H9 (cell line): ENCODE results near the gene USP43. TPM values are rescaled to one million over a fixed set of nuclear protein-coding genes. Genes with fewer than 3 reads are reported as not detected.

ENCODE experiments used
- DNase-seq: peaks from one replicate; pipeline ENCODE4 v3.0.0-alpha.2; 2017
- H2AFZ ChIP-seq: one replicate; pipeline ENCODE4 v1.6.1; 2013; ENCODE audit warnings: mild to moderate bottlenecking, low read length, control low read depth, moderate library complexity
- H2AK5ac ChIP-seq: 2 replicates; pipeline ENCODE4 v1.6.1; 2013; ENCODE audit warnings: low read length, control low read depth, mixed read lengths; ENCODE audit not compliant: insufficient read length
- H2BK120ac ChIP-seq: one replicate; pipeline ENCODE4 v1.6.1; 2013; ENCODE audit warnings: low read depth, mild to moderate bottlenecking, low read length, control low read depth, inconsistent platforms; ENCODE audit not compliant: poor library complexity, severe bottlenecking
- H2BK12ac ChIP-seq: 2 replicates; pipeline ENCODE4 v1.6.1; 2013; ENCODE audit warnings: low read length, control low read depth, mixed read lengths, low read depth; ENCODE audit not compliant: insufficient read length
- H2BK15ac ChIP-seq: 2 replicates; pipeline ENCODE4 v1.6.1; 2013; ENCODE audit warnings: low read depth, low read length, control low read depth
- H2BK20ac ChIP-seq: one replicate; pipeline ENCODE4 v1.6.1; 2013; ENCODE audit warnings: low read depth, mild to moderate bottlenecking, low read length, control low read depth, inconsistent platforms; ENCODE audit not compliant: poor library complexity, severe bottlenecking
- H2BK5ac ChIP-seq: 2 replicates; pipeline ENCODE4 v1.6.1; 2013; ENCODE audit warnings: low read length, control low read depth, mixed read lengths; ENCODE audit not compliant: insufficient read length
- H3K14ac ChIP-seq: 2 replicates; pipeline ENCODE4 v1.6.1; 2013; ENCODE audit warnings: low read length, control low read depth; ENCODE audit not compliant: insufficient read depth
- H3K18ac ChIP-seq: 2 replicates; pipeline ENCODE4 v1.6.1; 2013; ENCODE audit warnings: low read depth, mild to moderate bottlenecking, mixed read lengths, low read length, control low read depth; ENCODE audit not compliant: insufficient read length
- H3K23ac ChIP-seq: 2 replicates; pipeline ENCODE4 v1.6.1; 2013; ENCODE audit warnings: low read length, control low read depth, mixed read lengths, low read depth; ENCODE audit not compliant: insufficient read length
- H3K23me2 ChIP-seq: 2 replicates; pipeline ENCODE4 v1.6.1; 2013; ENCODE audit warnings: low read depth, mild to moderate bottlenecking, mixed read lengths, low read length, control low read depth; ENCODE audit not compliant: insufficient read length, poor library complexity, severe bottlenecking
- H3K27ac ChIP-seq: 2 replicates; pipeline ENCODE4 v1.5.1; 2013; ENCODE audit warnings: low read length, control low read depth, mixed read lengths, low read depth; ENCODE audit not compliant: insufficient read length
- H3K27me3 ChIP-seq: 2 replicates; pipeline ENCODE4 v1.6.1; 2013; ENCODE audit warnings: low read length, control low read depth, inconsistent platforms; ENCODE audit not compliant: insufficient read depth
- H3K4ac ChIP-seq: 2 replicates; pipeline ENCODE4 v1.6.1; 2013; ENCODE audit warnings: low read depth, mild to moderate bottlenecking, control low read depth, inconsistent platforms, low read length, moderate library complexity
- H3K4me1 ChIP-seq: 2 replicates; pipeline ENCODE4 v1.6.1; 2013; ENCODE audit warnings: low read length, control low read depth, inconsistent platforms; ENCODE audit not compliant: insufficient read depth
- H3K4me2 ChIP-seq: 2 replicates; pipeline ENCODE4 v1.6.1; 2013; ENCODE audit warnings: low read length, control low read depth, mixed read lengths; ENCODE audit not compliant: insufficient read length, insufficient read depth
- H3K56ac ChIP-seq: 2 replicates; pipeline ENCODE4 v1.6.1; 2013; ENCODE audit warnings: low read depth, mild to moderate bottlenecking, mixed read lengths, low read length, control low read depth; ENCODE audit not compliant: insufficient read length
- H3K79me1 ChIP-seq: 2 replicates; pipeline ENCODE4 v1.6.1; 2013; ENCODE audit warnings: low read depth, mild to moderate bottlenecking, moderate library complexity, low read length, control low read depth, inconsistent platforms; ENCODE audit not compliant: insufficient read depth, poor library complexity, severe bottlenecking
- H3K79me2 ChIP-seq: 2 replicates; pipeline ENCODE4 v1.6.1; 2013; ENCODE audit warnings: low read length, control low read depth, inconsistent platforms; ENCODE audit not compliant: insufficient read depth
- H3K9ac ChIP-seq: 2 replicates; pipeline ENCODE4 v1.6.1; 2013; ENCODE audit warnings: low read length, control low read depth, mixed read lengths; ENCODE audit not compliant: insufficient read length; ENCODE audit errors: extremely low read depth
- H3K9me3 ChIP-seq: one replicate; pipeline ENCODE4 v1.6.1; 2013; ENCODE audit warnings: low read depth, low read length, inconsistent platforms; ENCODE audit not compliant: control insufficient read depth
- H3T11ph ChIP-seq: one replicate; pipeline ENCODE4 v1.6.1; 2013; ENCODE audit warnings: mild to moderate bottlenecking, low read length, control low read depth, inconsistent platforms
- H4K20me1 ChIP-seq: one replicate; pipeline ENCODE4 v1.6.1; 2013; ENCODE audit not compliant: control insufficient read depth, insufficient read length, insufficient read depth
- H4K5ac ChIP-seq: 2 replicates; pipeline ENCODE4 v1.6.1; 2013; ENCODE audit warnings: low read depth, mild to moderate bottlenecking, mixed read lengths, low read length, control low read depth; ENCODE audit not compliant: insufficient read length
- H4K8ac ChIP-seq: replicated peaks from 2 replicates; pipeline ENCODE4 v1.6.1; 2013; ENCODE audit warnings: low read length, control low read depth, mixed read lengths, low read depth; ENCODE audit not compliant: insufficient read length
- H4K91ac ChIP-seq: 2 replicates; pipeline ENCODE4 v1.6.1; 2013; ENCODE audit warnings: low read depth, mild to moderate bottlenecking, moderate library complexity, mixed read lengths, low read length, control low read depth; ENCODE audit not compliant: insufficient read length
- H3K27ac Mint-ChIP-seq, 3 experiments: 2 replicates in 2 of 3; 3 replicates in 1 of 3; pipeline ENCODE4 v1.8.0; 2020 to 2021; ENCODE audit warnings: mixed read lengths in 3 of 3, mild to moderate bottlenecking in 1 of 3, moderate library complexity in 1 of 3
- H3K27me3 Mint-ChIP-seq: 2 replicates; pipeline ENCODE4 v1.8.0; 2021; ENCODE audit warnings: low read depth, mild to moderate bottlenecking, moderate library complexity, mixed read lengths
- H3K36me3 Mint-ChIP-seq, 3 experiments: 2 replicates in 2 of 3; 3 replicates in 1 of 3; pipeline ENCODE4 v1.8.0; 2020 to 2021; ENCODE audit warnings: low read depth in 3 of 3, mixed read lengths in 3 of 3; ENCODE audit not compliant: insufficient read depth in 1 of 3
- H3K4me1 Mint-ChIP-seq, 2 experiments: 2 replicates each; pipeline ENCODE4 v1.8.0; 2020; ENCODE audit warnings: mixed read lengths in 2 of 2
- H3K4me3 Mint-ChIP-seq, 2 experiments: 2 replicates in 1 of 2; 3 replicates in 1 of 2; pipeline ENCODE4 v1.8.0; 2020 to 2021; ENCODE audit warnings: mild to moderate bottlenecking in 2 of 2, mixed read lengths in 2 of 2, moderate library complexity in 1 of 2
- H3K9me3 Mint-ChIP-seq, 2 experiments: 2 replicates in 1 of 2; 3 replicates in 1 of 2; pipeline ENCODE4 v1.8.0; 2020; ENCODE audit warnings: mild to moderate bottlenecking in 2 of 2, mixed read lengths in 2 of 2, moderate library complexity in 1 of 2
- WGBS: extraction: QIAGEN DNeasy Blood & Tissue Kit; methylation state at CpG from one replicate; pipeline ENCODE4 v1.1.7; 2013; ENCODE audit warnings: missing lambda C conversion rate, low lambda C conversion rate, mixed read lengths; ENCODE audit not compliant: insufficient read length; ENCODE audit errors: extremely low coverage; 5-methylcytosine and 5-hydroxymethylcytosine counted together
- total RNA-seq: library from RNA; stranded (reverse); gene quantifications from 2 replicates; pipeline ENCODE4 v1.2.1, GENCODE V29; 2021
- TF ChIP-seq, protein P1 (sequence below): fragments of 200-600 bp; sonication (generic); conservative IDR thresholded peaks from 3 replicates; pipeline ENCODE4 v1.8.0; 2021; ENCODE audit warnings: antibody characterized with exemption, mild to moderate bottlenecking

Gene USP43
- total RNA-seq, 1 experiment from 2014 or later, result 5.2 TPM

DNA sequence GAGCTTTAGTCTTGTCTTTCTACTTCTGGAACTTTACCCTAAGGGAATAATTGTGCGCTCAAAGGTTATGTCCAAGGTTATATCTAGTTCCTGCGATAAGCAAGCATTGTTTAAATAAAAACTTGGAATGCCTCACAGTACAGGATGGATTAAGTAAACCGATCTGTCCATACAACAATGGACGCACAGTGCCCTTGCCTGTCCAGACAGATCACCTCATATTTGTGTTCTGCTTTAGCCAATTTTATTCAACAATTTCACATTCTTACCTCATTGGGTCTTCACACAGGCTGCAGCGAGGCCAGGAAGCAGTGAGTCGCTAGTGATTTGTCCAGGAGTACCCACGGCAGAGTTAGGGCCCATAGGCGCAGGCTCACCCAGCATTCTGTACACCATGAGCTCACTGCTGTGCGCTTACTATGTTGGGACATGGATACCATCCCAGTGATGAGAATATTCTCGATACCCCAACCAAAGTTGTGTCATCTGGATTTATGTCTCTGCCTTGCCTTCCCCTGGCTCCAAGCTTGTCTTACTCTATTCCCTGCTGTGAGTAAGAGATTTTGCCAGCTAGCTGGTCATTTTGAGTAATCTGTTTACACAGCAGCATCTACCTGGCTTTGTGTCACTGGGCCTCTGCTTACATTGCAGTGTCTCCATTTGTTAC, 39.8 kb downstream of the USP43 start:
- Mint-ChIP-seq H3K4me3 (no peak overlapping the region), H3K36me3 (peaks cover 13 to 58% (median 38%) of the 10 kb centered on the region in 3 experiments), H3K9me3 (peaks cover 6 to 7% of the 10 kb centered on the region in 2 experiments; a peak in 4 of 5 replicates), H3K27me3 (no peaks in the 10 kb centered on the region), H3K27ac (no peak overlapping the region), H3K4me1 (no peaks in the 10 kb centered on the region)
- no peak for DNase-seq
- no peak overlapping the region for H2BK120ac ChIP-seq
- no peak overlapping the region for H3K18ac ChIP-seq
- no peak overlapping the region for H3T11ph ChIP-seq
- peaks cover 6% of the 10 kb centered on the region for H3K9me3 ChIP-seq
- H3K4me1 ChIP-seq, result no peaks in the 10 kb centered on the region
- no peak overlapping the region for H2BK12ac ChIP-seq
- no peak overlapping the region for H3K4ac ChIP-seq
- H3K56ac ChIP-seq, result no peak overlapping the region
- TF ChIP-seq, protein P1, sequence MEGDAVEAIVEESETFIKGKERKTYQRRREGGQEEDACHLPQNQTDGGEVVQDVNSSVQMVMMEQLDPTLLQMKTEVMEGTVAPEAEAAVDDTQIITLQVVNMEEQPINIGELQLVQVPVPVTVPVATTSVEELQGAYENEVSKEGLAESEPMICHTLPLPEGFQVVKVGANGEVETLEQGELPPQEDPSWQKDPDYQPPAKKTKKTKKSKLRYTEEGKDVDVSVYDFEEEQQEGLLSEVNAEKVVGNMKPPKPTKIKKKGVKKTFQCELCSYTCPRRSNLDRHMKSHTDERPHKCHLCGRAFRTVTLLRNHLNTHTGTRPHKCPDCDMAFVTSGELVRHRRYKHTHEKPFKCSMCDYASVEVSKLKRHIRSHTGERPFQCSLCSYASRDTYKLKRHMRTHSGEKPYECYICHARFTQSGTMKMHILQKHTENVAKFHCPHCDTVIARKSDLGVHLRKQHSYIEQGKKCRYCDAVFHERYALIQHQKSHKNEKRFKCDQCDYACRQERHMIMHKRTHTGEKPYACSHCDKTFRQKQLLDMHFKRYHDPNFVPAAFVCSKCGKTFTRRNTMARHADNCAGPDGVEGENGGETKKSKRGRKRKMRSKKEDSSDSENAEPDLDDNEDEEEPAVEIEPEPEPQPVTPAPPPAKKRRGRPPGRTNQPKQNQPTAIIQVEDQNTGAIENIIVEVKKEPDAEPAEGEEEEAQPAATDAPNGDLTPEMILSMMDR, result no peak
- H3K4me2 ChIP-seq, result no peak overlapping the region
- no peak overlapping the region for H2BK15ac ChIP-seq
- no peak overlapping the region for H4K91ac ChIP-seq
- no peak overlapping the region for H2AFZ ChIP-seq
- H3K14ac ChIP-seq, result no peak overlapping the region
- H2AK5ac ChIP-seq, result no peak overlapping the region
- H2BK20ac ChIP-seq, result no peak overlapping the region
- H3K9ac ChIP-seq, result no peak overlapping the region
- H2BK5ac ChIP-seq, result no peak overlapping the region
- H3K23ac ChIP-seq, result no peak overlapping the region
- no peak overlapping the region for H4K8ac ChIP-seq
- no peak overlapping the region for H3K27ac ChIP-seq
- WGBS, result no CpG with 5 or more reads among the region's 10 CpGs
- no peaks in the 10 kb centered on the region for H3K79me2 ChIP-seq
- no peaks in the 10 kb centered on the region for H3K79me1 ChIP-seq
- H4K20me1 ChIP-seq, result no peaks in the 10 kb centered on the region
- H3K27me3 ChIP-seq, result no peaks in the 10 kb centered on the region
- no peaks in the 10 kb centered on the region for H3K23me2 ChIP-seq
- H4K5ac ChIP-seq, result no peak overlapping the region
